Posterior cingulate gyrus (tissue), 11 donors: ENCODE results near the gene ZBTB45.
"Not testable (repeated sequence)": the region's sequence is repeated elsewhere in the genome, so short reads cannot be mapped to it uniquely, and the experiment has no call there.

ENCODE experiments used
- DNase-seq, 10 donors: peaks; one replicate each; pipeline versions ENCODE4 v3.0.0 to v3.0.0-alpha.2; 2020 to 2021; ENCODE audit warnings: mixed read lengths in 3 of 10
- intact Hi-C: fragments of 100-400 bp; cut with DNase I; formaldehyde crosslinking; loops from one replicate; pipeline ENCODE4 v1.15.1; 2023

The ZBTB45 gene

GRCh38 chr19:58514564-58515022 is 5.0 kb downstream of the ZBTB45 start:
- DNase-seq, result no peak
- intact Hi-C loops, result no loop called here

DNA sequence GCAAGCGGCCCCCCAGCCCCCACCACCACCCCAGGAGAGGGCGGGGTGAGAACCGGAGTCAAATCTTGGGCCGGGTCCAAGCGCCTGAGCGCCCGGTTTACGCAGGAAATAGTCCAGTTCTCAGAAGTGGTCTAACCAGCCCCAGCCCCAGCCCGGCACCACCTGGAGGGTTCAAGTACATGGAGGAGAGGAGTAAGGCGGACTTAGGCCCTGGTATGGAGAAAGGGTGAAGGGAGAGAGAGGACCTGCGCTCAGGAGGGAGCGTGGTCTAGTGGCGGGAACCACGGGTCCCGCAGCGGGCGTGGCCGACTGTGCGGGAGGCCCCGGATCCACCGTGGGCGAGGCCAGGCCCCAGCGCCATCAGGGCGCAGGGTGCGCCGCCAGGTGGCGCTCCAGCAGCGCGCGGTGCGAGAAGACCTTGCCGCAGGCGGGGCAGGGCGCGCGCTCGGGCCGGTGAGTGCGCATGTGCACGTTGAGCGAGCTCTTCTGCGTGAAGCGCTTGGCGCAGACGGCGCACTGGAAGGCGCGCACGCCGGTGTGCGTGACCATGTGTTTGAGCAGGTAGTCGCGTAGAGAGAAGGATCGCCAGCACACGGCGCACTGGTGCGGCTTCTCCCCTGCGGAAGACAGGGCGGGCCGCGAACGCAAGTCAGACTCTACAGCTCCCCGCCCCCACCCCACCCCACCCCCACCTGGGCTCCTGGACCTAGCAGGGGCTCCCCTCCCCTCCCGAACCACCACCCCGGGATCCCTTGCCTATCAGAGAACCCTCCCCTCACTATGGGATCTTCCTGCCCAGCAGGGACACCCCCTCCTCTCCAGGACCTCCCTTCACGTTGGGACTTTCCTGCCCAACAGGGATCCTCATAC is 5.7 kb downstream of the ZBTB45 start:
- peak; percentile 74 to 99 (median 88) for DNase-seq
- intact Hi-C loops, result no loop called here

DNA sequence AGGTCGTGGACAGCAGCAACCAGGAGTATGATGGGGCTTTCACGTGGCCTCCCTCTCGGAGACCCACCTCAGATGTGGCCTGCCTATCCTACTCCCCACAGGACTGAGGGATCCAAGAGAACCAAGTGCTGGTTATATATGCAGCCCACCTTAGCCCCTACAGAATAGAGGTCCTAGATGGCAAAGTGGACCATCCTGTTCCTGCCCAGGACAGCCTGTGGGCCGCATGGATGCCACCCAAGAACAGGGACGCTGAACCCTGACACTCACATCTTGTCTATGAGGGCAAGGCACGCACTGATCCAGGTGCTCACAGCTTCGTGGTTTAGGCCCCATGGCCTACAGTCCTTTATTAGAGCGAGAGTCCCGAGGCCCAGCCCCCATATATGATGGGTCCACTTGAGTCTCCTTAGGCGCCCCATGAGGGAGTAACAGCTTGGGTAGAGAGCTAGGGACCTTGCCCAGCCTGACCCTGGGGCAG is 6.4 kb downstream of the ZBTB45 start:
- intact Hi-C loops, result no loop called here
- DNase-seq, result peak in 1 of 10 donors; percentile 79

DNA sequence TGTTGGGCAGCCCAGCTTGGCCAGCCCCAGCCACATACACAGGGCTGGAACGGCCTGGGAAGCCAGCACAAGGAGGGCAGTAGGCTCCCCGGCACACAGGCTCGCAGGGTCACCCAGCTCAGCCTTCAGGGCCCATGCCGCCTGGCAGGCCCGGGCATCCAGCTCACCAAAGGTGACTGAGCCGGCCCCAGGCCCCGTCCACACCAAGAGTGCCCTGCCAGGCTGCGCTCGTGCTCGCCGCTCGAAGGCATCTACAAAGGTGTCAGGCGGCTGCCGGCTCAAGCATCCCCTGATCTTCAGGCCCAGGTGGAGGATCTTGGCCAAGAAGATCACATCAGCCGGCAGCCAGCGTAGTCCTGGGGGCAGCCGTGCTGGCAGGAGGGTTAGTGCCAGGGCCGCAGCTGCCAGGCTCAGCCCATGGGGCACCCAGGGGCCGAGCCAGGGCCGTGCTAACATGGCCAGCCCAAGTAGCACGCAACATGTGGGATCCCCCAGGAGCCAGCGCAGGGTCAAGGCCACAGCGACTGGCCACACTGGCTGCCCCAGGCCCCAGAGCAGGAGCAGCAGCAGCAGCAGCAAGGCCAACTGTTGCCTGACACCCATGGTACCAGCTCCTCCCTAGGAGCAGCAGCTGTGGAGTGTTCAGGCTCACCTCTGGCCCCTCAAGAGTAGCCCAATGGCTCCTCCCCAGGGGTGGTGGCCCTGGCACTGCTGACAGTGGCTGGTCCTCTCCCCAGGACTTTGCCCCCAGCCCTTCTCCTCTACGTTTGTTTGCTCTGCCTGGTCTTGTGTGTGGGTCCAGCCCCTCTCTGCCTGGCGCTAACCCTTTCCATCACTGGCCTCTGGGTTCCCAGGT is 8.0 kb downstream of the ZBTB45 start, which contains the start of gene SLC27A5:
Gene SLC27A5 (minus strand): TSS at position 640 of the 856 bp plus-strand sequence. CDS start 37 bp downstream, at position 603.
- DNase-seq, result peak in 2 of 10 donors; percentile 48 to 82
- intact Hi-C loops, result no loop called here

GRCh38 chr19:58510084-58510862 is 9.3 kb downstream of the ZBTB45 start:
- intact Hi-C loops, result no loop called here
- DNase-seq, result peak in 1 of 10 donors; percentile 34

DNA sequence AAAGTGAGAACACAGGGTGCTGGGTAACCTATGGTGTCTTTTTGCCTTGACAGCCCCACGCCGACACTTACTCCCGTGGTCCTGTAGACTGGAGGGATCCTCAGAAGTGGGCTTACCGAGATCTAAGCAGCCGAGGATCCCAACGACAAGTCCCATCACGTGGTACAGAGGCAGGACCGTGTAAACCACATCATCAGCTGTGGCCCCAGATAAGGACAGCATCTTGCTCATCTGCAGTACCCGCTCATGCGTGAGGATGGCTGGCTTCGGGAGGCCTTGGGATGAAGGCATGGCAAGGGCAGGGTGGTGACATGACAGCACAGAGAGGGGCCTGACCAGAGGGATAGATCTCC is 9.9 kb downstream of the ZBTB45 start:
- peak in 1 of 10 donors; percentile 49 for DNase-seq
- intact Hi-C loops, result no loop called here

DNA sequence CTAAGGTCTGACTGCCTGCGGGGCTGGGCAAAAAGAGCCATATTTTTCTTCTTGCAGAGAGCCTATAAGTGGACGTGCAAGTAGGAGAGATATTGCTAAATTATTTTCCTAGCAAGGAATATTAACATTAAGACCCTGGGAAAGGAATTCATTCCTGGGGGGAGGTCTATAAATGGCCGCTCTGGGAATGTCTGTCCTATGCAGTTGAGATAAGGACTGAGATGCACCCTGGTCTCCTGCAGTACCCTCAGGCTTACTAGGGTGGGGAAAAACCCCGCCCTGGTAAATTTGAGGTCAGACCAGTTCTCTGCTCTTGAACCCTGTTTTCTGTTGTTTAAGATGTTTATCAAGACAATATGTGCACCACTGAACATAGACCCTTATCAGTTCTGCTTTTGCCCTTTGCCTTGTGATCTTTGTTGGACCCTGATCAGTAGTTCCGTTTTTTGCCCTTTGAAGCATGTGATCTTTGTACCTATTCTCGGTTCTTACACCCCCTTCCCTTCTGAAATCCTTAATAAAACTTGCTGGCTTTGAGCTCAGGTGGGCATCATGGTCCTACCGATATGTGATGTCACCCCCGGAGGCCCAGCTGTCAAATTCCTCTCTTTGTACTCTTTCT is 11.9 kb downstream of the ZBTB45 start:
- intact Hi-C loops, DNase-seq: not testable (repeated sequence)

GRCh38 chr19:58500242-58500641 is 19.4 kb downstream of the ZBTB45 start:
- intact Hi-C loops, result no loop called here

GRCh38 chr19:58499021-58499927 is 20.3 kb downstream of the ZBTB45 start:
- intact Hi-C loops, result no loop called here
- DNase-seq, result peak; percentile 98 to 100 (median 100)

More at GRCh38 chr19:58500242-58500641, 19.4 kb downstream of the ZBTB45 start:
- no peak for DNase-seq

- intact Hi-C loops, result no loop called here
- DNase-seq, result no peak
Observed at GRCh38 chr19:58498316-58499020, 21.1 kb downstream of the ZBTB45 start.

DNA sequence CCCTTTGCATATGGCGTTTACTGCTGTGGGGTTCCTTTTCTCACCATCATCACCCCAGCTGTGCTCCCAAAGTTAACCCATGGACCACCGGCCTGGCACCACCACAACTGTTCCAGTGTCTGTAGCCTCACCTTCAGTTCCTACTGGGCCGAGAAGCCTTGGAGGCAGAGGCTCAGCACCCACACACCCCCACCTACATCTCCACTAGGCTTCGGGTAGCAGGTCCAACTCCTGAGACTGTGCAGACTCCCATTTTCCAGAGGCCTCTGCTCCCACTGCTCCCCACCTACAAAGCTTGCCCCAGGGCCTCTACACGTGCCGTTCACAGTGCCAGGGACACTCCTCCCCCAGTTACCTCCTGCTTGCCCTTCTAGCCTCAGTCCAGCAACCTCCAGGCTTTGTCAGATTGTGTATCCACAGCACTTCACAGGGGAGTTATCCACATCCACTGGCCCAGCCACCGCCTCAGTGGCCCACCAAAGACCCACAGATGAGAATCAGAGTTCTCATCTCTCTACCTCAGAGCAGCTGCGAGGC is 21.9 kb downstream of the ZBTB45 start:
- DNase-seq, result no peak
- intact Hi-C loops, result no loop called here

DNA sequence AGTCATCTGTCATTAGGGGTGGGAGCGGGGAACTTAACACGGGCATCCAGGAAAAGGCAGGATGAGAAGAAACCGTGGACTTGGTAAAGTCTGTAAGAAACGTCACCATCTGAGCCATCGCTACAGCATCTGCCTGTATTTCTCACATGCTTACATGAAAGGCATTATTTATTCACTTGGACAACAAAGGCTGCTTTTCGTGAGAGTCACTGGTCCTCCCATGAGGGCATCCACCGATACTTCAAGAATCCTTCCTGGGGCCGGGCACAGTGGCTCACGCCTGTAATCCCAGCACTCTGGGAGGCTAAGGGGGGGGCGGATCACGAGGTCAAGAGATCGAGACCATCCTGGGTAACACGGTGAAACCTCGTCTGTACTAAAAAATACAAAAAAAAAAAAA is 27.3 kb downstream of the ZBTB45 start:
- DNase-seq, result no peak
- intact Hi-C loops, result no loop called here

DNA sequence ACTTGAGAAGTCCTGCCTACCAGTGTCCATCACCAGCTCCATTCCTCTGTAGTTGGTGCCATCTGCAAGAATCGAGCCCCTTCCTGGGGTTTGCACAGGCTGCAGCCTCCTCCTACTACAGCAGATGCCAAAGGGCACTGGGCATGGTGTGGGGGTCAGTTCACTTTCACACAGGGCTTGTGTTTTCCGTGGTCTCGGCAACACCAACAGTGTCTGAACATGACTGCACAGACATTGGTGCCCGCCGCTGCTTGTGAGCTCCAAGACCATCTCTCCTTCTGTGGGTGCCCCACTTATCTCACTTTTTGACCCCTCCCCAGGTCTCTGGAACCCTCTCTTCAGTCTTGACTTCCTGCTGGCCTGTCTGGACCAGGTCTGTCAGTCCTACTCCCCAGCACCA is 28.2 kb downstream of the ZBTB45 start:
- DNase-seq, result no peak
- intact Hi-C loops, result no loop called here

GRCh38 chr19:58484349-58484748 is 35.3 kb downstream of the ZBTB45 start:
- intact Hi-C loops, result not testable (repeated sequence)
- peak in 2 of 10 donors; percentile 35 to 69 for DNase-seq

GRCh38 chr19:58483776-58484175 is 35.8 kb downstream of the ZBTB45 start:
- intact Hi-C loops, result no loop called here
- DNase-seq, result no peak

DNA sequence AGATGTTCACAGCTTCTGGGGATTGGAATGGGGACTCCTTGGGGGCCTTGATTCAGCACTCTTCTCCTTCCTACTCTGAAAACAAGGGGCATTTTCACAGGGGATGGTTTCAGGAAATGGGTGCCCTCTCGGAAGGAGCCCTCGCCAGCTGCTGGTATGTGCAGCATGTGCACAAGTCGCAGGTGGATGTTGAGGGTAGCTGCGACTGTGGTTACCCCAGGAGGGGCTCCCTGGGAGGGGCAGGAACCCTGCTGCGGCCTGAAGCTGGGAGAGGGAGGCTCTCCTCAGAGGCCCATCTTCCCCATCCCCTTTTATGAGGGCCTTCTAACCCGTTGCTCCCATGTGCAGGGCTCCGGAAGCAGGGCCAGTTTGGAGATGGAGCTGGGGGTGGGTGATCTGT is 37.2 kb downstream of the ZBTB45 start:
- peak in 2 of 10 donors; percentile 15 for DNase-seq
- intact Hi-C loops, result no loop called here

DNA sequence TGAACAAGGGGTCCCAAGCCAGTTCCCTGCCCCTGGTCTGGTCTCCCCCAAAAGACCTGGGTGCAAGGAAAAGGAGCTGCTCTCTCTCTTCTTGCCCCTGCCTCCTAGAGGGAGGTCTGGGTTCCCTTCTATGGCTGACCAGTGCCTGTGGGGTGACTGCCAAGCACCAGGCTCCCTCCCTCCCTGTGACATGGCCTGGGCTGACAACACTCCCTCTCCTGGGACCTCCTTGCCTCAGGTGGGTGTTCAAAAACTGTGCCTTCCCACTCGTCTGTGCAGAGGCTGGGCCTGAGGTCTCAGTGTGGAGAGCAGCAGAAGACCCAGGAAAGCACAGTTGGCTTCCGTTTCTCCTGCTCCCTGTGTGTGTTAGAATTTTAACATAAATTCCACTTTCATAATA is 38.8 kb downstream of the ZBTB45 start:
- DNase-seq, result no peak
- intact Hi-C loops, result no loop called here

- DNase-seq, result peak in 2 of 10 donors; percentile 61 to 80
- intact Hi-C loops, result no loop called here
Observed at GRCh38 chr19:58480481-58480830, 39.2 kb downstream of the ZBTB45 start.
